ENCODE data around the gene CTRB1.

- TF ChIP-seq CTCF (IDR thresholded peaks at IDR 0.05; ENCODE audit: low read depth, low read length) (no peak), EZH2phosphoT487 (IDR thresholded peaks at IDR 0.05; ENCODE audit: low read depth) (no peak)
These were observed 22.6 kb downstream of the CTRB1 start for GRCh38 chr16:75241412-75241811.
